Stimulated activated CD8-positive, alpha-beta memory T cell treated with anti-CD3 and anti-CD28 coated beads, Interleukin-7, amount 100 ng/mL, for 48 hours (primary cell): Measurements from ENCODE around the gene ZNF764.
"Not testable (repeated sequence)": the region's sequence is repeated elsewhere in the genome, so short reads cannot be mapped to it uniquely, and the experiment has no call there.

Source experiments
- DNase-seq, 2 donors: peaks; one replicate each; pipeline ENCODE4 v3.0.0-alpha.2; 2020; ENCODE audit warnings: low read depth in 1 of 2; ENCODE audit errors: extremely low read depth in 1 of 2

Gene ZNF764

GRCh38 chr16:30528799-30529457 is 29.2 kb downstream of the ZNF764 start:
- no peak for DNase-seq

GRCh38 chr16:30527635-30528178 is 30.5 kb downstream of the ZNF764 start:
- no peak for DNase-seq

DNA sequence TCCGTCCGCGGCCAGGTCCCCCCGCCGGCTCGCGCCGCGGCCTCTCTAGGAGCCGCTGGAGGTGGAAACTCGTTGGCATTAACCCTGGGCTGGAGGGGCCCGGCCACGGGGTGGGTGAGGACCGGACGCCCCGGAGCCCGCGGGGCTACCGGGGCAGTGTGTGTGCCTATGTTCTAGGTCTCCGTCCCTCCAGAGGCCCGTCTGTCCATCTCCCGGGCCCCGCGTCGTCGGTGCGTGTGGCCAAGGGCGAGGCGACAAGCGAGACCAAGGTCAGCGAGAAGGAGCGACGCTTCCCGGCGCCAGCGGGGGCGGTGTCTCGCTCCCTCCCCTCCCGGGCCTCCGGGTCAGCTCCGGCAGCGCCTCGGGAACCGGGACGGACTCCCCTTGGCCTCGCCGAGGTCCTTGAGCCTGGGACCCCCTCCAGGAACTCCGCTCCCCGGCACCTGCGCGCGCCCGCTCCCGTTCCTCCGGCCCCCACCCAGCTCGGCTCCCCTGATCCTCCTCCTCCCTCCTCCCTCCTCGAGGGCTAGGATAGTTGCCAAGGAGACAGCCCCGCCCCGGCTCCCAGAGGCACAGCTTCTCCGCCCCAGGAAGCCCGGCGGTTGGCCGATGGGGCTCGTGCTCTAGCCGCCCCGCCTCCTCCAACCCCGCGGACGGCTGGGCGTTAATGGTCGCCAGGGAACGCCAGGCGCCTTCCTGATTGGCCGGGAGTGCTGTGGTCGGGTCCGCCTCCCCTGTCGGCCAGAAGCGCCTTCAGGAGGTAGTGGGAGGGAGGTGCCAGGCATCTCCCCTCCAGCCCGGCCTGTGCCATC is 31.1 kb downstream of the ZNF764 start:
- DNase-seq: peak; percentile 95 to 96

DNA sequence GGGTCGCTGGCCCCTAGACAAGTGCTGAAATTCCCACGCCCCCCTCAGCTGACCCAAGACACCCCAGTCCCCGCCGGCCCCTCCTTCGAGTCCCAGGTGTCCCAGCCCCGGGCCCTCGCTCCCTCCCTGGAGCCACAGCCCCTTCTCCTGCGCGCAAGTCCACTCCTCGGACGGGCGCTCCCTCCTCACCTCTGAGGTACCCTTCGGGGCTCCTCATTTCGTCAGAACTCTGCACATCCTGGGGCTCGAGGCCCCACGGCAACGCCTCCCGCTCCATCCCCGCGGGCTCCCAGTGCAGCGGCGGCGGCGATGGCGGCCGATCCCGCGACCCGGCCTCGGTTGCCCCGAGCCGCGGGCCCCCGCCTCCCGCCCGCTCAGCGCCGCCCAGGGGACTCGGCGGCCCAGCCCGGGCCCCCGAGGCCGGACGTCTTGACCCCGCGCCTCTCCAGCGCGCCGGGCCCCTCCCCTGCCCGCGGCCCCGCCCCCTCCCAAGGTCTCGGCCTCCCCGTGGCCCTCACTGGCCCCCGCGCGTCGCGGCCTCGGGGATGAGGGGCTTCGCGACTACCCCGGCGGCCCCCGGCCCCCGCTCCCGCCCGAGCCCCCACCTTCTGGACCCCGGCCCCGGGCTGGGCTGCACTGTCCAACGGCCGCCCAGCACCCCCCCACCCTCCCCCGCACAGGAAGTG is 31.9 kb downstream of the ZNF764 start, which contains the start of gene ZNF768:
ZNF768 (minus strand) TSS at position 430 of the 686 bp plus-strand sequence; CDS start at position 277, 153 bp downstream.
- no peak for DNase-seq

- DNase-seq: no peak
Observed at GRCh38 chr16:30525844-30526136, 32.4 kb downstream of the ZNF764 start.

DNA sequence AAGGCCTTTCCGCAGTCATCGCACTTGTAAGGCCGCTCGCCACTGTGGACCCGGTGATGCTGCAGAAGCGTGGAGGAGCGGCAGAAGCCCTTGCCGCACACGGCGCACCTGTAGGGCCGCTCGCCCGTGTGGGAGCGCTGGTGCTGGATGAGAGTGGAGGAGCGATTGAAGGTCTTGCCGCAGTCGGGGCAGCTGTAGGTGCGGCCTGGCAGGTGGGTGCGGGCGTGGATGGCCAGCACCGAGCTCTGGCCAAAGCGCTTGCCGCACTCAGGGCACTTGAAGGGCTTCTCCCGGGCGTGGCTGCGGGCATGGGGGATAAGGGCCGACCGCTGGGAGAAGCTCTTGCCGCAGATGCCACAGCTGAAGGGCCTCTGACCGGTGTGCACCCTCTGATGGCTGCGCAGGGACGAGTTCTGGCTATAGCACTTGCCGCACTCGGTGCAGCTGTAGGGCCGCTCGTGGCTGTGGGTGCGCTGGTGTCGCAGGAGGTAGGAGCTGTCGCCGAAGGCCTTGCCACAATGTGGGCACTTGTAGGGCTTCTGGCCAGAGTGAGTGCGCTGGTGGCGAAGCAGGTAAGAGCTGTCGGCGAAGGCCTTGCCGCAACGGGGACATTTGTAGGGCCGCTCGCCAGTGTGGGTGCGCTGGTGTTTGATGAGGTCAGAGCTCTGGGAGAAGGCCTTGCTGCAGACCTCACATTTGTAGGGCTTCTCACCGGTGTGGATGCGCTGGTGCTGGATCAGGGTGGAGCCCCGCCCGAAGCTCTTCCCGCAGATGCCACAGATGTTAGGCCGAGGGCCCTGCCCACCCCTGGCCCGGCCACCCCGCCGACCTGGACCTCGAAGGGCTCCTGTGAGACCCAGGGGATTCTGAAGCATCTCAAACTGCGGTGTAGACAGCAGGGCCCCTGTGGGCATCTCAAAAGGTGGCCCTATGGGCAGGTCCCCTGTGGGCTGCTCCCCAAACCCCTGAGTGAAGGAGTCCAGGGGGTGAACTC is 33.3 kb downstream of the ZNF764 start:
- DNase-seq: no peak

GRCh38 chr16:30523768-30524574 is 34.2 kb downstream of the ZNF764 start:
- no peak for DNase-seq

DNA sequence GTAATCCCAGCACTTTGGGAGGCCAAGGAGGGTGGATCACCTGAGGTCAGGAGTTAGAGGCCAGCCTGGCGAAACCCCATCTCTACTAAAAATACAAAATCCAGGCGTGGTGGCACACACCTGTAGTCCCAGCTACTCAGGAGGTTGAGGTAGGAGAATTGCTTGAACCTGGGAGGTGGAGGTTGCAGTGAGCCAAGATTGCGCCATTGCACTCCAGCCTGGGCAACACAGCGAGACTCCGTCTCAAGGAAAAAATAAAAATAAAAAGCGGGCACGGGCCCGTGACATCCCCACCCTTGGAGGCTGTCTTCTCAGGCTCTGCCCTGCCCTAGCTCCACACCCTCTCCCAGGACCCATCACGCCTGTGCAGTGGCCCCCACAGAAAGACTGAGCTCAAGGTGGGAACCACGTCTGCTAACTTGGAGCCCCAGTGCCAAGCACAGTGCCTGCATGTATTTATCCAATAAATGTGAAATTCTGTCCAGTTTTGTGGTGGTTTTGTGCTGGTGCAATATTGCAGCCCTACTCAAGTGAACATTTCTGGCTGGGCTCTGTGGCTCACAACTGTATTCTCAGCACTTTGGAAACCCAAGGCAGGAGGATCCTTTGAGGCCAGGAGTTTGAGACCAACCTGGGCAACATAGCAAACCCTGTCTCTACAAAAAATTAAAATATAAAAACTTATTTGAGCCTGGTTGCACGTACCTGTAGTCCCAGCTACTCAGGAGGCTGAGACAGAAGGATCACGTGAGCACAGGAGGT is 35.3 kb downstream of the ZNF764 start:
- DNase-seq: not testable (repeated sequence)

DNA sequence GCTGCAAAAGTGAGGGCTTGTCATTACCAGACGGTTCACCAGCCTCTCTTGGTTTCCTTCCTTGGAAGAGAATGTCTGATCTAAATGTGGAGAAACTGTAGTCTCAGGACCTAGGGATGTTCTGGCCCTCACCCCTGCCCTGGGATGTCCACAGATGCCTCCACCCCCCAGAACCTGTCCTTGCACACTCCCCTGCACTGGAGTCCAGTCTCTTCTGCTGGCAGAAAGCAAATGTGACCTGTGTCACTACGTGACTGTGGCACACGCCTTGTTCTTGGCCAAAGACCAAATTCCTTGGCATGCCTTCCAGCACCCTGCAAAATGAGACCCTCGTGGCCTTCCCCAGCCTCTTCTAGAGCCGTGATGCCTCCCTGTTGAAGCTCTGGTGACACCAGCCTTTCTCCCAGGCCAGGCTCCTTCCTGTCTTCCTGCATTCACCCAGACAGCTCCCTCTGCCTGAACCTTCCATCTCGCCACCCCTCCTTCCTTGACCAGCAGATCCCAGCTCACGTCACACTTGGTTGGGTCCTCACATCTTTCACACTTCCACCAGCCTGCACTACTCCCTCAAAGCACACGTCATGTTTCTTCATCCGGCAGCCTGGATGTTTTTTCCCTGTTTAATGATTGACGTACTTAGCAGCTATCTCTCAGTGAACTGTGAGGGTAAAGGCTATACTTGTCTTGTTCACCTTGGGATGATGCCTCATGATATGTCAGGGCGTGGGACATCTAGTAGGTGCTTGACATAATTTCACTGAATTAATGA is 36.1 kb downstream of the ZNF764 start:
- DNase-seq: no peak

GRCh38 chr16:30521476-30521872 is 36.7 kb downstream of the ZNF764 start:
- no peak for DNase-seq

DNA sequence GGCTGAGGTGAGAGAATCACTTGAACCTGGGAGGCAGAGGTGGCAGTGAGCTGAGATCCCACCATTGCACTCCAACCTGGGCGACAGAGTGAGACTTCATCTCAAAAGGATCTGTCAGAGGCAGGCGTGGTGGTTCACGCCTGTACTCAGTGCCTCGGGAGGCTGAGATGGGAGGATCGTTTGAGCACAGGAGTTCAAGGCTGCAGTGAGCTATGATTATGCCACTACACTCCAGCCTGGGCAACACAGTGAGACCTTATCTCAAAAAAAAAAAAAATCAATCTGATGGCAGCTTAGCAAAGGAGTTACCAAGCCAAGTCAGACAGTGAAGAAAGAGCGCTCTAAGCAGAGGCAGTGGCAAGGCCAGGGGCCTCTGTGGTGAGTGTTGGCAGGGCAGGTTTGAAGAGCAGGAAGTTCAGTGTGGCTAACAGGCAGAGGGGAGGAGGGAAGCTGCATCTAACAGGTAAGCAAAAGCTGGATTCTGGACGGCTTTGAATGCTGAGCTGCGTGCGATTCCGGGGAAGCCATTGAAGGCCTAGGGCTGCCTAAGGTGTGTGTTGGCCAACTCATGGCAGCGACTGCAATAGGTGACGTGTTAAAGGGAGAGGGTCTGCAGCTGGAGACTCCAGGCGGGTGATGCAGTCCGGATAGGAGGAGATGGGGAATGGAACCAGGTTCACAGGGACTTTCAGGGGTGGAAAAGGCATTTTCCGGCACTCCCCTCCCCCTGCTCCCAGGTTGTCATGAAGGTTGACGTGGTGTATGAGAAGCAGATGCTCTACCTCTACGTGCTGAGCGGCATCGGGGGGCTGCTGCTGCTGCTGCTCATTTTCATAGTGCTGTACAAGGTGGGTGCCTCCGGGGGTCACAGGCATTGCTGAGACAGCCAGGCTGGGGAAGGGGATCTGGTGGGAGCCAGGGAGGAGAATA is 38.8 kb downstream of the ZNF764 start:
- no peak for DNase-seq

DNA sequence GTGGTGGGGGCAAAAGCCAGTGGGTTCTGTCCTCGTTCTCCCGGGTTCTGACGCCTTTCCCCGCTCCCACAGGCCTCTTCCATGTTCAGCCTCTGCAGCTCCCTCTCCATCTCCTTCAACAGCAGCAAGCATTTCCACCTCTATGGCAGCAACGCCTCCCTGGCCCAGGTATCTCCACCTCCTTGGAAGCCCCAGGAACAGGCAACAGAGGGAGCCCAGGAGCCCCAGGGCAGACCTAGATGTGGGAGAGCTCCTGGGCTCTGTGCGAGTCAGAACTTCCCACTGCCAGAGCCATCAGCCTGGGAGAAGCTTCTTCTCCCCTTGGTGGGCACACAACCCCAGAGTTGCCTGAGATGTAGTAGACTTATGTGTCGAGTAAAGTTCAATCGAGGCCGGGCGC is 39.6 kb downstream of the ZNF764 start:
- no peak for DNase-seq

DNA sequence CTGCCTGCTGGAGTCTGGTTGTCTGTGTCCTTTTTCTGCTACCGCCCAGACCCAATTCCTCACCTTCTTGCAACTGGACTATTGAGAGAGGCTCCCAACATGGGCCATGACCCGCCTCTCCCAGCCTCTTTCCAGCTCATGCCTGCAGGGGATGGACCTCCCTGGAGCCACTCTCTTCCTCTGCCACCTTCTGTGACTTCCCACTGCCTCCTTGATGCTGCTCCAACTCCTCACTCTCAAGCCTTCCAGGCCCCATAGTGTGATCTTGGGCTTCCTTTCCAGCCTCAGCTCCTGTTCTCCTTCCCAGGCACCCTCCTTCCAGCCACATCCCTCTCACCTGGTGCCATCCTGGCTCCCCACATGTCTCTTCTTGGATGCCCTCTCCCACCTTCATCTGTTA is 42.9 kb downstream of the ZNF764 start:
- no peak for DNase-seq

- DNase-seq: no peak
Observed at GRCh38 chr16:30511509-30511908, 46.7 kb downstream of the ZNF764 start.

GRCh38 chr16:30510376-30510938 is 47.7 kb downstream of the ZNF764 start:
- no peak for DNase-seq

- DNase-seq: no peak
Observed at GRCh38 chr16:30509081-30509765, 49.0 kb downstream of the ZNF764 start.
